ENCODE results near the gene CERT1.
"Not testable (repeated sequence)": the region's sequence is repeated elsewhere in the genome, so short reads cannot be mapped to it uniquely, and the experiment has no call there.

CERT1 gene

DNA sequence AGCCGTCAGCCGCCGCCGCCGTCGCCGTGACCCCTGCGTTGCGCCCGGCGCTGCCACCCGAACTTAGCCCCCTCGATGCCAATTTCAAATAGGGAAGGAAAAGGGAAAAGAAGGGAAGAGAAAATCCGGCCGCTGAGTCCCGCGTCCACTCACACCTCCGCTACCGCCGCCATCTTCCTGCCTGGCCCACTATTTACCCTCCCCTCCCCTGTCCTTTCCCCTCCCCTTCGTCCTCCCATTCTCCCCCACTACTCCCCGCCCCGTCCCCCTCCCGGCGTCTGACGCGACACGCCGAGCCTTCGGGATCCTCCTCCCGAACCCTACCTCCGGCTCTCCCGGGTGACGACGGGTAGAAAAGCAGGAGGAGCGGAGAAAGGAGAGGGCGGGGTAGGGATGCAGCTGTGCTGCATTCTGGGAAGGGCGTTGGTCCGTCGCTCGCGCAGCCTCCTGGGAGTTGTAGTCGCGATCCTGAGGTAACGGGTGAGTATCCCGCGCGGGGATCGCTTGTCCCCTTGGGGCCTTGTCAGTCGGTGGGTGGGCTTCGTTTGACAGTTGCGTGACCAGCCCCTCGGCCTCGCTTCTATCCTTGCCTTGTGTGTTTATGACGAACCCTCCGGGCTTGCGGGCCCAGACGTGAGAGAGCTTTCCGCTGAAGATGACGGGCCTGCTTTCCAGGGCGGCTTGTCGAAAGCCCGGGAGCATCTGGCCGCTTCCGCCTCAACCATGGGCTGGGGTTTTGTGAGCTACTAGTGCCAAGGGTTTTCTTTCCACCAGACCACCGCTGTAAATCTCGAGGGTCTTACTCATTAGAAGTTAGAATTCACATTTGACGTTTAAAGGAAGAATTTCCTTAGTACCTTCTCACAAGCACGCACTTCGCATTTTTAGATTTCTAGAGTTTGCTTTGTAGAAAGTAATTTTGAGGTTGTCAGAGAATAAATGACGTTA lies at the start of gene CERT1, which contains the start of gene POLK:
Gene CERT1 (minus strand): TSS at position 195 of the 948 bp plus-strand sequence. CDS start 422 bp downstream, outside the sequence.
Gene POLK (plus strand): TSS at position 457 of the 948 bp plus-strand sequence.
- DNase-seq (ENCODE audit: low spot score), result peak; percentile 96

DNA sequence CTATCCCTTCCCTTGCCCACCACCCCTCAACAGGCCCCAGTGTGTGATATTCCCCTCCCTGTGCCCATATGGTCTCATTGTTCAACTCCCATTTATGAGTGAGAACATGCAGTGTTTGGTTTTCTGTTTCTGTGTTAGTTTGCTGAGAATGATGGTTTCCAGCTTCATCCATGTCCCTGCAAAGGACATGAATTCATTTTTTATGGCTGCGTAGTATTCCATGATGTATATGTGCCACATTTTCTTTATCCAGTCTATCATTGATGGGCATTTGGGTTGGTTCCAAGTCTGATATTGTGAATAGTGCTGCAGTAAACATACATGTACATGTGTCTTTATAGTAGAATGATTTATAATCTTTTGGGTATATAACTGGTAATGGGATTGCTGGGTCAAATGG lies 49.2 kb upstream of the CERT1 start:
- DNase-seq (ENCODE audit: low spot score), result not testable (repeated sequence)

DNA sequence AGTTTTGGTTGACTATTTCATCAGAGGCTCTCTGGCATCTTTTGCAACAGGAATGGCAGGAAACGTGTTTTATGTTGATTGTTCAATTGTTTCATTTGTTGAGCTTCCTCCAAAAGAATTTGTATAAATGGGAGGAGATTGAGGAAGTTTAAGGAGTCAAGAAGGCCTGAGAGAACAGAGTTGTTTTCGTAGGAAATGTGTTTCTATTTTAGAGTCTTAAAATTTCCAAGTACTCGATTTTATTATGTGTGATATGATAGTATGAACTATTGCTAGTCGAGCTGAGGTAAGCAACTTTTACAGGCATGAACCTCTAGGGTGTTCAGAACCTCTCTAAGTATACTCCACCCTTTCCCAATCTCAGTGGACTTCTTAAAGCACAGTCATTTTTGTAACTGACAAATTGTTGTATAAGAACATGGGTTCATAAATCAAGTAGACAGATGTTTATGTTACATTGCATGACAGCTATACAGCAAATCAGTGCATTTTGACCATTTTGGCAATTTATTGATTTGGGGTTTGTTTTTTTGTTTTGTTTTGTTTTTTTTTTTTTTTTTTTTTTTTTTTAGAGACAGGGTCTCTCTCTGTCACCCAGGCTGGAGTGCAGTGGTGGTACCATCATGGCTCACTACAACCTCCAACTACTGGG lies 47.7 kb upstream of the CERT1 start:
- DNase-seq (ENCODE audit: low spot score), result no peak

DNA sequence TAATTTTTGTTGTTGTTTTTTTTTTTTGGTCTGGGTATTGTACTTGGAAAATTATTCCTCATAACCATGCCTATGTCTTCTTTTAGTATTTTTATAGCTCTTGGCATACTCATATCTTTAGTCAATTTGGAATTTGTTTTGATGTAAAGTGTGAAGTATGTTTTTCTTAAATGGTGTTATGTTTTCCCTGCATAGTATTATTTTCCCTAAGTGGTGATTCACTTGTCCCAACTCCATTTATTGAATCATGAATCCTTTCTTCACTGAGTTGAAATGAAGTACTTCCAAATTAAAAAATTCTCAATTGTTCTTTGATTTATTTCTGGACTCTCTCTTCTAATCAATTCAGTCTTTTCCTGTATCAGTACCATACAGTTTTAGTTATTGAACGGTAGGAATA lies 46.8 kb upstream of the CERT1 start:
- DNase-seq (ENCODE audit: low spot score), result no peak

DNA sequence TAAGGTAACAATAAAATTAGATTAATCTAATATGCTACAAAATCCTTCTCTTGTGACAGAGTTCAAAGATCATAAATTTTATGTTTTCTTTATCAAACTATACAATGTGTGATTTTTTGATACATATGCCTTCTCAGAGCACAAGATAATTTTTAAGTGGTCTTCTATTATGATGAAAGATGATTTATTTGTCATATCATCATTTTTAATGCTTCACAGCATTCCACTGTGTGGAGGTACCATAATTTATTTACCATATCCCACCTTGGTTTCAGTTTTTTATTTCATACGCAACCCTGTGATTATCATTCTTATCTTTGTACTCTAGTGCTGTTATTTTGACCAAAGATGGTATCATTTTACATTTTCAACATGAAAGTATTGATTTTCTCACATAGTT lies 41.9 kb upstream of the CERT1 start:
- no peak for DNase-seq (ENCODE audit: low spot score)

GRCh38 chr5:75552764-75553163 lies 41.3 kb upstream of the CERT1 start:
- no peak for DNase-seq (ENCODE audit: low spot score)

GRCh38 chr5:75551471-75551870 lies 40.0 kb upstream of the CERT1 start:
- no peak for DNase-seq (ENCODE audit: low spot score)

DNA sequence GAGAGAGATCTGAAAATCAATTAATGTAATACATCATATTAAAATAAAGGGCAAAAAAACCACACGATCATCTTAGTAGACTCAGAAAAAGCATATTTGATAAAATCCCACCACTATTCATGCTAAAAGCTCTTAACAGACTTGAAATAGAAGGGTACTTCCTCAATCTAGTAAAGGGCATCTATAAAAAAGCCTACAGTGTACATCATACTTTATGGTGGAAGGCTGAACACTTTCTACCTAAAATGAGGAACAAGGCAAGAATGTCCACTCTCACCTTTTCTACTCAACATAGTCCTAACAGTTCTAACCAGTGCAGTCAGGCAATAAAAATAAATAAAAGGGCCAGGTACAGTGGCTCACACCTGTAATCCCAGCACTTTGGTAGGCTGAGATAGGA lies 39.2 kb upstream of the CERT1 start:
- DNase-seq (ENCODE audit: low spot score), result no peak

- DNase-seq (ENCODE audit: low spot score), result no peak
These were observed 36.4 kb upstream of the CERT1 start for GRCh38 chr5:75547812-75548211.

DNA sequence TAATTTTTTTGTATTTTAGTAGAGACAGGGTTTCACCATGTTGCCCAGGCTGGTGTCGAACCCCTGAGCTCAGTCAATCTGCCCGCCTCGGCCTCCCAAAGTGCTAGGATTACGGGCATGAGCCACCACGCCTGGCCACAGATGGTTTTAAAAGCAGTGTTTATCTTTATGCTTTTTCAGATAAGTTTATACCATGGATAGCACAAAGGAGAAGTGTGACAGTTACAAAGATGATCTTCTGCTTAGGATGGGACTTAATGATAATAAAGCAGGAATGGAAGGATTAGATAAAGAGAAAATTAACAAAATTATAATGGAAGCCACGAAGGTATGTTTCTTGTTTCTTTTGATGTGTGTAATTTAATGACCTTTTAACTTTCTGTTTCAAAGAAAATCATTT lies 35.4 kb upstream of the CERT1 start:
- no peak for DNase-seq (ENCODE audit: low spot score)

GRCh38 chr5:75545131-75545530 lies 33.7 kb upstream of the CERT1 start:
- DNase-seq (ENCODE audit: low spot score), result no peak

- no peak for DNase-seq (ENCODE audit: low spot score)
These were observed 26.8 kb upstream of the CERT1 start for GRCh38 chr5:75538211-75538610.

- DNase-seq (ENCODE audit: low spot score), result no peak
These were observed 25.4 kb upstream of the CERT1 start for GRCh38 chr5:75536694-75537360.

DNA sequence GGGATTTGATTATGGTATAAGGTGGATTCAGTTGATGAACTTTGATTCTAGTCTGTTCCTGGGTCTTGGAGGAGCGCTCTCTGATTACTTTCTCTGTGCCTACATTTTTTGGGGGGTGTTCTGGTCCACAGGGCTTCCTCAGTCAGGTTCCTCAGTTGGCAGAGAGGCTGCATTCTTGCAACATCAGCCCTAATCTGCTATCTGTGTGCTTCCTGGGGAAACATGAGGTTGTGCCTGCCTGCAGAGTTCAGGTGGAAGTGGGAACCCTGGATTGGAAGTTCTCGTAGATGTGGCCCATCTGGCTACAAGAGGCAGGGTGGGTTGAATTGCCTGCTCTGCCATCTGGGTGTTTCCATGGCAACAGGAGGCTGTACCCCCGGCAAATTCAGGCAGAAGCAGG lies 24.7 kb upstream of the CERT1 start:
- no peak for DNase-seq (ENCODE audit: low spot score)

GRCh38 chr5:75534734-75535133 lies 23.3 kb upstream of the CERT1 start:
- no peak for DNase-seq (ENCODE audit: low spot score)

- DNase-seq (ENCODE audit: low spot score), result not testable (repeated sequence)
These were observed 22.3 kb upstream of the CERT1 start for GRCh38 chr5:75533716-75534115.

DNA sequence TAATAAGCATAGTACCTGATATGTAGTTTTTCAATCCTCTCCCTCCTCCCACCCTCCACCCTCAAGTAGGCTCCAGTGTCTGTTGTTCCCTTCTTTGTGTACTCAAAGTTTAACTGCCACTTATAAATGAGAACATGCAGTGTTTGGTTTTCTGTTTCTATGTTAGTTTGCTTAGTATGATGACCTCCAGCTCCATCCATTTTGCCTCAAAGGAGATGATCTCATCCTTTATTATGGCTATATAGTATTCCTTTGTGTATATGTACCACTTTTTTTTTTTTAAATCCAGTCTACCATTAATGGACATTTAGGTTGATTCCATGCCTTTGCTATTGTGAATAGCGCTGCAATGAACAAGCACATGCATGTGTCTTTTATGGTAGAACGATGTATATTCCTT lies 20.8 kb upstream of the CERT1 start:
- DNase-seq (ENCODE audit: low spot score), result no peak

- no peak for DNase-seq (ENCODE audit: low spot score)
These were observed 17.8 kb upstream of the CERT1 start for GRCh38 chr5:75529185-75529584.

- no peak for DNase-seq (ENCODE audit: low spot score)
These were observed 14.6 kb upstream of the CERT1 start for GRCh38 chr5:75526070-75526469.

DNA sequence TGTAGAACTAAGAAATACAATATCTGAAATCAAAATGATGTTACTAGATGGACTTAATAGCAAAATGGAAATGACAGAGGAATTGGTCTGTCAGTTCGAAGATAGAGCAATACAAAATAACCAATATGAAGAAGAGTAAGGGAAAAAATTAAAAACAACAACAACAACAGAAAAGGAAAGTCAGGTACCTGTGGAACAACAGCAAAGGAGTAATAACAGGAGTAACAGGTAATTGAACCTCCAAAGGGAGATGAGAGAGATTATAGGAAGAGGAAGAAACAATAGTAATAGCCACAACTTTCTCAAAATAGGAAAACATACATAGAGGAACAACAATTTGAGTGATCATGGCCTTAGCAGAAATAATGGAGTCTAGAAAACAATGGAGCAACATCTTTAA lies 13.9 kb upstream of the CERT1 start:
- no peak for DNase-seq (ENCODE audit: low spot score)

- DNase-seq (ENCODE audit: low spot score), result no peak
These were observed 13.2 kb upstream of the CERT1 start for GRCh38 chr5:75524591-75524990.

GRCh38 chr5:75524071-75524470 lies 12.6 kb upstream of the CERT1 start:
- no peak for DNase-seq (ENCODE audit: low spot score)

DNA sequence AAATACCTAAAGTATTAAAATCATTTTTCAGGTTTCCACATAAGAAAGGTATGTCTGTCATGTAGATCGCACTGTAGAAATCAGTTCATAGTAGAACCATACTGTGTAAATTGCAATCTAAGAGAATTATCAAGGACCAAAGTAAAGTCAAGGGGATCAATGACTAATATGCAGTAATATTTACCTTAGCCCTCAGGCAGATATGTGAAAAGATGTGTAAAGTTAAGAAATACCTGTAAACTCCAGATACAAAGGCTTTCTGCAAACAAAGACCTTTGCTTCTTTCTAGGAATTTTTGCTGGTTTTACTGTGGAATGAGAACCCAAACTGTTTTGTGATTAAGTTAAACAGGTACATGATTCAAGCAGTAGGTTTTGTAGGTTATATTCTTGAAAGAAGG lies 11.8 kb upstream of the CERT1 start:
- DNase-seq (ENCODE audit: low spot score), result no peak
